GM18951 (cell line): Measurements from ENCODE around the gene STK4.

Experiments used
- POLR2A ChIP-seq: IDR thresholded peaks from 4 replicates; pipeline ENCODE4 v1.6.1; 2011; ENCODE audit warnings: mild to moderate bottlenecking; ENCODE audit not compliant: insufficient read length, insufficient read depth; ENCODE audit errors: extremely low read depth
- in situ Hi-C: fragments of 300-500 bp; cut with MboI; formaldehyde crosslinking; loops from one replicate; pipeline ENCODE4 v1.12.0; 2022; ENCODE audit warnings: low sequenced_read_pairs, mixed read lengths, inconsistent platforms; ENCODE audit not compliant: unreplicated experiment

The STK4 gene

DNA sequence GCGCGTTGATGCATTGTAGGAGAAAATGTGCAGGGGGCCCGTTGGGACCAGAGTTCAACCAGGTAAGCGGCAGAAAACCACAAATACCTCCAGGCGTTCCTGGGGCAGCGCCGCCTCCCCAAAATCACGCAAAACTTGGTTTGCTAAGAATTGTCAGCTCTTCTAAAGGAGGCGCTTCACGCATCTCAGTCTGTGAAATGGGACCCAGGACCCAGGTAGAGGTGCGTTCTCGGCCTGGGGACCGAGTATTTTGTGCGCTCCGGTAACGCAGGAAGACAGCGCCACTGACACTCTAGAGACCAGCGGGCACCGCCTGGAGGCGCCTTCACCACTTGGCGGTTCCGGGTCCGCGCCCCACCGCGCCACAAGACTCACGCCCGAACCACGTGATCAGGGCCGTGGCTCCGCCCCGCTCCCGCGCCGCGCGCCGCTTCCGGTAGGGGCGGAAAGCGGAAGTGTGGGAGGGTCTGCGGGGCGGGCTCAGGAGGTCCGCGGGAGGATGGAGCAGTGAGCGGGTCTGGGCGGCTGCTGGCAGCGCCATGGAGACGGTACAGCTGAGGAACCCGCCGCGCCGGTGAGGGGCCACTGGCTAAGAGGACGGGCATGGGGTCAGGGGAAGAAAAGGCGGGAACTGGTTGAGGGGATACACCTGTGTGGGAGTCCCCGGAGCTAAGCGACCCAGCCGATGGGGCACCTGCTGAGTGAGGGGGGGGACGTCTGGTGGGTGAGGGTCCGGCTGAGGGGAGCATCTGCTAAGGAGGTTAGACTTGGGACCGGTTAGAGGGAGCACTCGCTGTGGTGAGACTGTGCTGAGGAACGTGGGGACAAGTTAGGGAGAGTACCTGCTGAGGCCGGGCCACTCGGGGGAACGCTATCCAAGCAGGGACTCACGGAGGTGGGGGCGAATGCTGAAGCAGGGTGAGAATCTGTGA, at the start of gene STK4:
STK4 (plus strand) TSS at position 483 of the 932 bp plus-strand sequence; CDS start at position 540, 57 bp downstream.
- in situ Hi-C loops = no loop called here
- TF ChIP-seq POLR2A = peak; percentile 85

DNA sequence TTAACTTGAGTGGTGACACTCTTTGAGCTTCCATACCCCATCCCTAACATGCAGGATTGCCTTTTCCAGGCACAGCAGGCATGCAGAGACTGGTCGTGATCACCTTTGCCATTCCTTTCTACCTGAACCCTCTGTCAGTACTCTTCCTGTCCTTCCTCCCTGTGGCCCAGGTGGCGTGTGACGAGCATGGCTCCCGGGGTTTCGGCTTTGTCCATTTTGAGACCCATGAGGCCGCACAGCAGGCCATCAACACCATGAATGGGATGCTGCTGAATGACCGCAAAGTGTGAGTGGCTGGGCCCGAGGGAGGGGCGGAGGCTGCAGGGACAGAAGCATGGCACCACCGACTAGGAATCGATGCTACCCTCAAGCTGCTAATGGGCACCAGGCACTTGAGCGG, 49.7 kb upstream of the STK4 start:
- in situ Hi-C loops = no loop called here
- no peak for TF ChIP-seq POLR2A

DNA sequence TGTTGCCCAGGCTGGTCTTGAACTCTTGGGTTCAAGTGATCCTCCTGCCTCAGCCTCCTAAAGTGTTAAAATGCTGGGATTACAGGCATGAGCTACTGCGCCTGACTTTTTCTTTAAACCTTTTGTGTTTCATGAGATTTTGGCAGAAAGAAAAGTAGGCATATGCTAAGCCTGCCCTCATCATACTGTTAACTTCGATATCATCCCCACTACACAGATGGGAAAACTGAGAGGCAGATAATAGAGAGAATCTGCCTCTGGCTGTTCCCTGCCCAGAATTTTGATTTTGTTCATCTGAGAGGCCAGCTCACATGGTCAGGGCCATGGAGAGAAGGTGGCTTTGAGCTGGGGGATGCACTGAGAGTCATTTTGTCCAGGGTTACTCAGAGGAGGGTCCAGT, 48.9 kb upstream of the STK4 start:
- in situ Hi-C loops = no loop called here
- TF ChIP-seq POLR2A = no peak

DNA sequence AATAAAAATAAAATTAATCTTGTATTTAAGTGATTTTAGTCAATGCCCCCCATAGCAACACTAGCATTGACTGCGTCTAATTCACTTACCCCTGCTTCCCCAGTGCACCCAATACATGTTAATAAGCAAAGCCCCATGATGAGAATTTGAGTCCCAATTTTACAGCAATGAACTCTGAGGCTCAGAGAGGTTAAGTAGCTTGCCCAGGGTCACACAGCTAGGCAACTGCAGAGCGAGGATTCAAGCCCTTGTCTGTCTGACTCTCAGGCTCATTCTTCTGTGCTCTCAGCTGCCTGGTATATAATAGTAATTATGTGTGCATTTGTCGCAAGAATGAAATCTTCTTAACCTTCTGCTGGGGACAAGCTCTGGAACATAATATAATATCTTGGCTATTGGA, 48.0 kb upstream of the STK4 start:
- in situ Hi-C loops = no loop called here
- TF ChIP-seq POLR2A = no peak

DNA sequence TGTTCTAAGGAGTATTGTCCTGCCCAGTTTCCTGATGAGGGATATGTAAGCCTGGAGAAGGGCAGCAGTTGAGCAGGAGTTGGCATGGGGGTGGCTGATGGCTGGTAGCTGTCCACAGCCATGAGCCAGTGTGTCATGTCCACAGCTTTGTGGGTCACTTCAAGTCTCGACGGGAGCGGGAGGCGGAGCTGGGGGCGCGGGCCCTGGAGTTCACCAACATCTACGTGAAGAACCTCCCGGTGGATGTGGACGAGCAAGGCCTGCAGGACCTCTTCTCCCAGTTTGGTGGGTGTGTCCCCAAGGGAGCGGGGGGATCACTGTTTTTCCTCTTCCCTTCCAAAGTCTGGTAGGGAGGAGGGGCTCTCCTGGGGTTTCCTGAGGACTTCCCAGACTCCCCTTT, 47.6 kb upstream of the STK4 start:
- no peak for TF ChIP-seq POLR2A
- in situ Hi-C loops = no loop called here

DNA sequence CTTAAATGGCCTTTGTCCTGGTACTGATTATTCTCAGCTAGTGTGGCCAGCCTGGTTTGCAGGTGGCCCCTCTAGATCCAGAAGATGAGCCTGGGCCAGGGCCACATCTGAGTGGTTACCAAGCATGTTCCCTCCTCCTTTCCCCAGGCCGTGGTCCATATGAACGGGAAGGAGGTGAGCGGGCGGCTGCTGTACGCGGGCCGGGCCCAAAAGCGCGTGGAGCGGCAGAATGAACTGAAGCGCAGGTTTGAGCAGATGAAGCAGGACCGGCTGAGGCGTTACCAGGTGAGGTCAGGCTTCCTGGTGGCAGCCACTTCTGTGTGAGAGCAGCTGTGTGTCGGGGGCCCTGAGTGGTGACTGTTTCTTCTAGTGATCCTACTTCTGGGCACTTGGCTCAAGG, 44.9 kb upstream of the STK4 start:
- no peak for TF ChIP-seq POLR2A
- in situ Hi-C loops = loop anchor here (10.0 kb wide), 1 partner anchor 183 kb away; the partner anchor contains the start of gene KCNS1

DNA sequence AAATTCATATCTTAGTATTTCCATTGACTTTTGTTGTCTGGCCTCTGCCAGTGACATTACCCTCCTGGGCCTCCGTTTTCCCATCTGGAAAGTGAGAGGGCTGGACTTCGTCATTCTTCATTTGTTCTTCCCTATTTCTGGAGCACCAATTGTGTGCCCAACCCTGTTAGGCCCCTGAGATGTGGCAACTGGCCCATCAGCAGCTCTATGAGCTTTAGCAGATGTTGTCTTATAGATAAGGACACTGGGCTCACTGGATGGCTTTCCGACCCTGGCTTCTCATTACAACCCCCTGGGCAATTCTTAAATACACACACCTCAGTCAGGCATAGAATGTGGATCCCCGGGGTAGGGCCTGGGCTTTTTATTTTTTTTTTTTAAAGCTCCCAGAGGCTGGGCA, 41.8 kb upstream of the STK4 start:
- in situ Hi-C loops = loop anchor here (10.0 kb wide), 1 partner anchor 180 kb away; the partner anchor contains the start of gene KCNS1
- no peak for TF ChIP-seq POLR2A

DNA sequence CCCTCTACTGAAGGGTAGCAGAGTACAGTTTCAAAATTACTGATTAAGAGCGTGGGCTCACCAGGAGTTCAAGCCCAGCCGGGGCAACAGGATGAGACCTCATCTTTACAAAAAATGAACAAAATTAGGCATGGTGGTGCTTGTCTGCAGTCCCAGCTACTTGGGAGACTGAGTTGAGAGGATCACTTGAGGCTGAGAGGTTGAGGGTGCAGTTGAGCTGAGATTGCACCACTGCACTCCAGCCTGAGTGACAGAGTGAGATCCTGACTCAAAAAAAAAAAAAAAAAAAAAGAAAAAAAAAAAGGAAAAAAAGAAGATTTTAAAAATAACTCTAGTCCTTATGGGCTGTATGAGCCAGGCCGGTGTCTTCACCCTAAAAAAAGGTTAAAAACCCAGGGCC, 37.7 kb upstream of the STK4 start:
- in situ Hi-C loops = loop anchor here (10.0 kb wide), 1 partner anchor 176 kb away; the partner anchor contains the start of gene KCNS1
- TF ChIP-seq POLR2A = no peak

DNA sequence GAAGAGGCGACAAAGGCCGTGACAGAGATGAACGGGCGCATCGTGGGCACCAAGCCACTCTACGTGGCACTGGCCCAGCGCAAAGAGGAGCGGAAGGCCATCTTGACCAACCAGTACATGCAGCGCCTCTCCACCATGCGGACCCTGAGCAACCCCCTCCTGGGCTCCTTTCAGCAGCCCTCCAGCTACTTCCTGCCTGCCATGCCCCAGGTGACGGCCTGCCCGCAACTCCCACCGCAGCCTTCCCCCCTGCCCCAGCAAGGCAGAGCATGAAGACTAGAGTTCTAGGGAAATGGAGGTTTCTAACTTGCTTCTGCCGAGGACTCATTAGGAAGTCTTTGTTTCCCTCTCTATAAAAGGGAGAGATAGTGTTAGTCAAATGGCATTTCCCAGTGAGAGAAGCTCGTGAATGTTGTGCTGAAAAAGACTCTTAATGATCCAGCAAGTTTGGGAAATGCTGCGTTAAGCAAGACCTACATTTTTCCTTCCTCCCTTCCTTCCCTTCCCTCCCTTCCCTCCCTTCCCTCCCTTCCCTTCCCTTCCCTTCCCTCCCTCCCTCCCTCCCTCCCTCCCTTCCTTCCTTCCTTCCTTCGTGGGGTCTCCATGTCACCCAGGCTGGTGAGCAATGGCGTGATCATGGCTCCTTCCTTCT, 35.7 kb upstream of the STK4 start:
- no peak for TF ChIP-seq POLR2A
- in situ Hi-C loops = no loop called here

DNA sequence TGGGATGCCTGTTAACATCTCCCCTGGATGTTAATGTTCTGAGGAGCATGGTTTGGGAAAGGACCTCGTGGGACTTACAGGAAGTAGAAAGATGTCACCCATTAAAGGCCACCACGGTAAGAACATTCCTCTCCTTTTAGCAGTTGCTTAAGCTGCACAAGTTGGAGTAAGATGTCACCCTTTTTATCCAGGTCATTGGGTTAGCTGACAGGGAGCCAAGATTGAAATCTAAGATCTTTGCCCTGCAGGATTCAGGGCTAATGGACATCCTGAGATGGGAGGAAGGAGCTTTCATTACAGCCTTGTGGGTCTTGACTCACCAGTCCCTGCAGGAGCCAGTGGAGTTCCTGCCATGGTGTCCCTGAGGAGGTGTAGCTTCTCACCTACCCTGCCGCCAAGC, 34.4 kb upstream of the STK4 start:
- in situ Hi-C loops = no loop called here
- no peak for TF ChIP-seq POLR2A

DNA sequence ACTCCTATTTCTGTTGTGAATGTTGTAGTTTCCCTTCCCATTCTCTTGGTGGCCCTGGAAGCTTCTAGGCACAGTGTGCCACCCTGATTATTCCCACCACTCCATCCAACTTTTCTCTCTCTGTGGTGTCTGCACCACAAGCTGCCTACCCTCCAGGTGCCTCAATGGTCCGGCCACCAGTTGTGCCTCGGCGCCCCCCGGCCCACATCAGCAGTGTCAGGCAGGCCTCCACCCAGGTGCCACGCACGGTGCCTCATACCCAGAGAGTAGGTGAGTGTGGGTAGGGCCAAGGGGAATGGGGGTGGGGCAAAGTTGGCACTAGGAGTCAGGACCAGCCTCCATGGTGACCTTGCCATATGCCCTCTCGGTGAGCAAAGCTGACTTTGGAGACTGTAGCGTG, 33.4 kb upstream of the STK4 start:
- in situ Hi-C loops = no loop called here
- TF ChIP-seq POLR2A = no peak

DNA sequence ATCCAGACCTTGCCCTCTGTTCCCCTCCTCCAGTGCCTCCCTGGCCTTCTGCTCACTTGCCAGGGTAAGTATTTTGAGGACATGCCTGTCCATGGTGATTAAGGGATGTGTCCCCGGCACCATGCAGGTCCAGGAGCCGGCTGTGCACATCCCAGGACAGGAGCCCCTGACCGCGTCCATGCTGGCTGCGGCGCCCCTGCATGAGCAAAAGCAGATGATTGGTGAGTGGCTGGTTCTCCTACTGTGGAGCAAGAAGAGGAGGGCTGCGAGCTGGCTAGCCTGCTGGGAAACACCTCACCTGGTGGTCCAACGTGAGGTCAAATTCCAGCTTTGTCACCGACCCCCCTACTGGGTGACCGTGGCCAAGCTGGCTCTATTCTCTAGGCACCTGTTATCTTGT, 29.8 kb upstream of the STK4 start:
- TF ChIP-seq POLR2A = no peak
- in situ Hi-C loops = no loop called here

DNA sequence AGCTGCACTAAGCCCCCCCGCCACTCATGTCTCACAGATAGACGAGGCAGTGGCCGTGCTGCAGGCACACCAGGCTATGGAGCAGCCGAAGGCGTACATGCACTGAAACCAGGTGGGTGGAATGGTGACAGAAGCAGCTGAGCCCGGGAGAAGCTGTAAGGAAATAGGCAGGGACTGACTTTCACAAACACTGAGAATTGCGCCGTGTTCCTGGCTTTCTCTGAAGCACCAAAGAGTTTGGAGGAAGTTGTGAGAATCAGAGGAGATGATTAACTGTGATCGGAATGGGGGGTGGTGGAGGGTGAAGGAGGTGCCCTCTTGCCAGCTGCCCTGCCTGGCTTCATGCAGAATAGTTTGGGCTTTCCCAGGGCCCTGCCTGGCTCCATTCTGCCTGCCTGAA, 27.7 kb upstream of the STK4 start:
- no peak for TF ChIP-seq POLR2A
- in situ Hi-C loops = no loop called here
